K562 (cell line): ENCODE results near the gene SORBS2. TPM values are rescaled to one million over a fixed set of nuclear protein-coding genes. Genes with fewer than 3 reads are reported as not detected.

Experiments used
- ATAC-seq: fragments of 200-7000 bp; cut with Tn5 transposase; 3 replicates; pipeline ENCODE4 v1.9.1; 2020; ENCODE audit warnings: moderate library complexity
- BruUV-seq: library from RNA; stranded (reverse); fragments of 400-500 nt; replicated peaks from 2 replicates; lab custom pipeline; 2021; lab: Mats Ljungman, UMichigan
- CTCF ChIA-PET: fragments of 300-600 bp; formaldehyde crosslinking; extraction: SDS; loops from one replicate; lab custom pipeline; 2021; ENCODE audit warnings: low intra/inter-chr PET ratio; lab: Yijun Ruan, JAX
- POLR2A ChIA-PET: fragments of 300-600, 350-650 bp; sonication (Branson Sonifier 250); formaldehyde crosslinking; extraction: SDS; loops from one replicate; lab custom pipeline; 2021; ENCODE audit warnings: antibody characterized with exemption, inconsistent platforms; lab: Yijun Ruan, JAX
- DNase-seq, 4 experiments: peaks; one replicate each; pipeline versions ENCODE4 v3.0.0 to v3.0.0-alpha.2; 2011 to 2018; ENCODE audit warnings: low spot score in 3 of 4, mixed read lengths in 3 of 4; ENCODE audit errors: extremely low read depth in 1 of 4
- FAIRE-seq: peaks from 2 replicates; lab custom pipeline; 2011; peaks lifted over from hg19 to GRCh38; lab: Jason Lieb, UNC
- H2AFZ ChIP-seq: 2 replicates; pipeline ENCODE4 v1.6.0; 2011; ENCODE audit warnings: low read depth, low read length, control low read depth, inconsistent platforms
- H3K27ac ChIP-seq: fragments of 200-600 bp; 3 replicates; pipeline ENCODE4 v1.8.0; 2011; ENCODE audit warnings: low read depth, mild to moderate bottlenecking, control low read depth, inconsistent platforms, low read length, moderate library complexity, mixed read lengths; ENCODE audit errors: extremely low read depth
- H3K27me3 ChIP-seq, 2 experiments: fragments of 300-600 bp in 1 of 2; 2 replicates in 1 of 2; 3 replicates in 1 of 2; pipeline versions ENCODE4 v1.6.0 to v1.8.0; 2011; ENCODE audit warnings: inconsistent platforms in 2 of 2, low read length in 2 of 2, mild to moderate bottlenecking in 1 of 2, mixed read lengths in 1 of 2, moderate library complexity in 1 of 2; ENCODE audit not compliant: control insufficient read depth in 2 of 2, insufficient read depth in 2 of 2
- H3K36me3 ChIP-seq: fragments of 300-600 bp; 3 replicates; pipeline ENCODE4 v1.8.0; 2011; ENCODE audit warnings: mild to moderate bottlenecking, low read length, inconsistent platforms; ENCODE audit not compliant: control insufficient read depth, insufficient read depth
- H3K4me1 ChIP-seq, 2 experiments: fragments of 200-600 bp in 1 of 2; replicated peaks in 1 of 2; 2 replicates in 1 of 2; 3 replicates in 1 of 2; pipeline versions ENCODE4 v1.5.1 to v1.8.0; 2011; ENCODE audit warnings: inconsistent platforms in 2 of 2, low read length in 2 of 2, mild to moderate bottlenecking in 1 of 2, mixed read lengths in 1 of 2, moderate library complexity in 1 of 2; ENCODE audit not compliant: control insufficient read depth in 2 of 2, insufficient read depth in 2 of 2
- H3K4me2 ChIP-seq: 2 replicates; pipeline ENCODE4 v1.6.1; 2011; ENCODE audit warnings: low read length, control low read depth, inconsistent platforms, mixed read lengths; ENCODE audit not compliant: insufficient read depth
- H3K4me3 ChIP-seq: fragments of 200-600 bp; sonication (generic), shearing (Covaris generic); 2 replicates; pipeline ENCODE4 v1.5.1; 2016; ENCODE audit warnings: control low read depth, inconsistent platforms
- H3K79me2 ChIP-seq: fragments of 200-600 bp; 3 replicates; pipeline ENCODE4 v1.8.0; 2011; ENCODE audit warnings: low read length, inconsistent platforms; ENCODE audit not compliant: control insufficient read depth, insufficient read depth
- H3K9ac ChIP-seq, 2 experiments: 2 replicates each; pipeline versions ENCODE4 v1.6.0 to v1.6.1; 2011; ENCODE audit warnings: low read depth in 2 of 2, low read length in 2 of 2, control low read depth in 1 of 2, inconsistent platforms in 1 of 2, mild to moderate bottlenecking in 1 of 2, mixed read lengths in 1 of 2; ENCODE audit not compliant: insufficient read depth in 1 of 2
- H3K9me1 ChIP-seq: one replicate; pipeline ENCODE4 v1.6.0; 2011; ENCODE audit warnings: inconsistent platforms, mild to moderate bottlenecking, low read length, moderate library complexity; ENCODE audit not compliant: control insufficient read depth, insufficient read depth
- H3K9me3 ChIP-seq: replicated peaks from 2 replicates; pipeline ENCODE4 v1.5.1; 2011; ENCODE audit warnings: low read depth, low read length, inconsistent platforms; ENCODE audit not compliant: control insufficient read depth, insufficient read depth
- H4K20me1 ChIP-seq: replicated peaks from 2 replicates; pipeline ENCODE4 v1.6.1; 2011; ENCODE audit warnings: low read length, inconsistent platforms, mixed read lengths; ENCODE audit not compliant: control insufficient read depth, insufficient read depth
- IRF2 ChIP-seq: sonication (generic); formaldehyde crosslinking; IDR thresholded peaks from 2 replicates; pipeline ENCODE4 v1.8.1; 2022; ENCODE audit warnings: mild to moderate bottlenecking, missing genetic modification reagents
- ZNF512 ChIP-seq: IDR thresholded peaks from 2 replicates; pipeline ENCODE4 v1.6.1; 2016; ENCODE audit warnings: missing genetic modification characterization, missing compliant biosample characterization
- WGBS: fragments of 100-300 bp; shearing (Covaris generic); methylation state at CpG from one replicate; pipeline ENCODE4 v1.1.6; 2016; ENCODE audit warnings: low coverage, mixed read lengths; ENCODE audit not compliant: insufficient coverage; ENCODE audit errors: missing lambda C conversion rate; 5-methylcytosine and 5-hydroxymethylcytosine counted together
- in situ Hi-C: fragments of 300-500 bp; cut with MboI; formaldehyde crosslinking; loops from 4 replicates; pipeline ENCODE4 v1.15.0; 2018; ENCODE audit warnings: inconsistent platforms, mixed read lengths
- intact Hi-C: fragments of 100-400 bp; cut with micrococcal nuclease; formaldehyde crosslinking; loops from 2 replicates; pipeline ENCODE4 v1.14.2; 2022
- polyA plus RNA-seq, 8 experiments: library from polyadenylated mRNA; depleted of rRNA in 4 of 8; stranded (reverse) in 5 of 8; unstranded in 3 of 8; fragments of >200 nt; fragmentation: Nextera tagmentation in 2 of 8; fragmentation: Illumina TruSeq in 1 of 8; extraction: Ambion mirVana in 2 of 8; extraction: Trizol in 1 of 8; gene quantifications; 2 replicates each; pipeline versions ENCODE4 v1.2.1 to v1.2.3, GENCODE V29; 2011 to 2014; ENCODE audit warnings: inconsistent platforms in 1 of 8, missing spikeins in 1 of 8
- total RNA-seq, 7 experiments: library from RNA; depleted of rRNA in 6 of 7; stranded (reverse); fragments of >200 nt in 6 of 7; fragmentation: Illumina TruSeq in 2 of 7; extraction: Trizol in 2 of 7; gene quantifications; 2 replicates each; pipeline versions ENCODE4 v1.2.1 to v1.2.3, GENCODE V29; 2011 to 2021; ENCODE audit warnings: low replicate concordance in 1 of 7

Gene SORBS2
- total and polyA plus RNA-seq, 9 of the 15 experiments (the other 6 are each of a cell fraction or from before 2014, with no cell fraction given) = 0.29 TPM; not detected in 8

GRCh38 chr4:185792384-185793115 lies 19.4 kb downstream of the SORBS2 start:
- Histone ChIP-seq H3K27ac (no peak overlapping the region), H2AFZ (no peak overlapping the region), H3K4me2 (no peak overlapping the region), H3K79me2 (no peaks in the 10 kb centered on the region), H3K9ac (no peak overlapping the region), H3K9me1 (no peaks in the 10 kb centered on the region), H3K4me1 (no peaks in the 10 kb centered on the region), H3K27me3 (peaks cover 3 to 7% of the 10 kb centered on the region in 2 experiments; a peak in 4 of 5 replicates), H3K4me3 (no peak overlapping the region), H4K20me1 (no peaks in the 10 kb centered on the region), H3K9me3 (no peaks in the 10 kb centered on the region), H3K36me3 (no peaks in the 10 kb centered on the region)
- ChIA-PET POLR2A (no interaction called here), CTCF (no interaction called here)
- intact Hi-C loops = no loop called here
- in situ Hi-C loops = no loop called here
- no peak for FAIRE-seq
- 4% methylated on average over 11 of the region's 11 CpGs for WGBS
- TF ChIP-seq IRF2 (CRISPR knock-in tag) (no peak), ZNF512 (tag) (0 out of 2 replicates have a peak, but pooled peaks have one; percentile 10)
- DNase-seq = no peak
- BruUV-seq = no TSS peak
- ATAC-seq = no peak
